Right atrium auricular region (tissue), 2 donors: Measurements from ENCODE around the gene EI24. TPM values are rescaled to one million over a fixed set of nuclear protein-coding genes. Genes with fewer than 3 reads are reported as not detected.

Source experiments
- DNase-seq: peaks from one replicate; pipeline ENCODE4 v3.0.0-alpha.2; 2019; ENCODE audit warnings: low spot score
- H3K27ac ChIP-seq, 2 donors: fragments of 200-600 bp; sonication (generic); 1 replicate in 1 of 2; 2 replicates in 1 of 2; pipeline ENCODE4 v1.5.1; 2016 to 2019
- H3K27me3 ChIP-seq, 2 donors: fragments of 200-600 bp; sonication (generic); one replicate each; pipeline versions ENCODE4 v1.5.1 to v1.6.0; 2017 to 2019
- H3K36me3 ChIP-seq: fragments of 200-600 bp; sonication (generic); one replicate; pipeline ENCODE4 v1.5.1; 2016
- H3K4me1 ChIP-seq, 2 donors: fragments of 200-600 bp; sonication (generic); one replicate each; pipeline versions ENCODE4 v1.5.1 to v1.6.0; 2017 to 2019
- H3K4me3 ChIP-seq, 2 donors: fragments of 200-600 bp; sonication (generic); 1 replicate in 1 of 2; 2 replicates in 1 of 2; pipeline ENCODE4 v1.5.1; 2017 to 2019; ENCODE audit warnings: mild to moderate bottlenecking in 1 of 2, moderate library complexity in 1 of 2
- H3K9me3 ChIP-seq, 2 donors: fragments of 200-600 bp; sonication (generic); one replicate each; pipeline ENCODE4 v1.5.1; 2019
- CTCF ChIP-seq, 2 donors: fragments of 200-600 bp; sonication (generic); IDR thresholded peaks; one replicate each; pipeline ENCODE4 v1.5.1; 2019; ENCODE audit warnings: antibody characterized with exemption in 2 of 2
- total RNA-seq, 2 donors: library from RNA; depleted of rRNA; stranded (reverse); fragments of >200 nt; gene quantifications; one replicate each; pipeline ENCODE4 v1.1.0, GENCODE V29; 2016

EI24 gene
- total RNA-seq, 2 donors from 2014 or later = 69.0 to 71.7 TPM

DNA sequence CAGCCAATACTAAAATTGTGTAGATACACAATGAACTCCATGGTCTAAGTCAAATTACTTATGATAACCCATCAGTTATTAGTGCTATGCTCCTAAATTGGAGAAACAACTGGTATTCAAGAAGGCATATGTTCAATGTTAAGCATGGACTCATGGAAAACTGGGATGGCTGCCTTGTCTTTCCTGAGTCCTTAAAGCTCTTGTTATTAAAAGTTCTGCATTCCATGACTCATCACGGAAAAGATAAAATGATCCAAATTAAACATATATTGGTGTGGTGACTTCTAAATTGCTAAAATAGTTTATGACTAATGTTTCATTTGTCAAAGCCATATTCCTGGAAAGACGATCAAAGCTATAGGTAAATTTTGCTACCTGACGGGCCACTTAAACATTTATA, 9.4 kb upstream of the EI24 start:
- no peaks in the 10 kb centered on the region for H3K9me3 ChIP-seq
- no peaks in the 10 kb centered on the region for H3K27me3 ChIP-seq
- no peak for DNase-seq

GRCh38 chr11:125561924-125562323, 7.4 kb upstream of the EI24 start:
- no peak for TF ChIP-seq CTCF (IDR thresholded peaks at IDR 0.05)
- H3K4me1 ChIP-seq = no peaks in the 10 kb centered on the region
- no peak for DNase-seq
- no peak overlapping the region for H3K4me3 ChIP-seq
- H3K9me3 ChIP-seq = no peaks in the 10 kb centered on the region
- H3K36me3 ChIP-seq = no peaks in the 10 kb centered on the region
- no peak overlapping the region for H3K27ac ChIP-seq
- no peaks in the 10 kb centered on the region for H3K27me3 ChIP-seq

More for the DNA sequence above, 9.4 kb upstream of the EI24 start:
- Histone ChIP-seq H3K4me1 (no peaks in the 10 kb centered on the region), H3K27ac (no peak overlapping the region), H3K4me3 (no peak overlapping the region), H3K36me3 (no peaks in the 10 kb centered on the region)
- TF ChIP-seq CTCF (IDR thresholded peaks at IDR 0.05) = no peak

- no peaks in the 10 kb centered on the region for H3K4me1 ChIP-seq
- H3K4me3 ChIP-seq = no peak overlapping the region
- no peak overlapping the region for H3K27ac ChIP-seq
- no peaks in the 10 kb centered on the region for H3K27me3 ChIP-seq
- no peaks in the 10 kb centered on the region for H3K9me3 ChIP-seq
- H3K36me3 ChIP-seq = no peaks in the 10 kb centered on the region
- no peak for DNase-seq
- TF ChIP-seq CTCF (IDR thresholded peaks at IDR 0.05) = no peak
Observed at GRCh38 chr11:125562430-125562829, 6.8 kb upstream of the EI24 start.

DNA sequence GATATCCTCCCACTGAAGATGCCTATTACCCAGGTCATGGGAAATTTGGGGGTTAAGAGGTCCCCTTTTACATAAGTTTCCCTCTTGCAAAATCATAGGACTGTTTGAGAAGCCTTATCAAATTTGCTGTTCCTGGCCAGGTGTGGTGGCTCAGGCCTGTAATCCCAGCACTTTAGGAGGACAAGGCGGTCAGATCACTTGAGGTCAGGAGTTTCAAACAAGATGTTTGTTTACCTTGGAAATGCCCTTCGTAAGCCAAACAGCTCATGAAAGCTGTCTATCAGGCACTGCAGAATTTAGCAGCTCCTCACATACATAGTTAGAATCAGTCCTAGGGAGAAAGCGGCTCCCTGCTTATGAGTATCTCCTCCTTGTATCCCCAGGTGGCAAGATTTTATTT, 4.9 kb upstream of the EI24 start:
- Histone ChIP-seq H3K36me3 (no peaks in the 10 kb centered on the region), H3K4me1 (no peaks in the 10 kb centered on the region), H3K9me3 (no peaks in the 10 kb centered on the region), H3K27me3 (no peaks in the 10 kb centered on the region), H3K27ac (no peak overlapping the region), H3K4me3 (no peak overlapping the region)
- TF ChIP-seq CTCF (IDR thresholded peaks at IDR 0.05) = no peak
- DNase-seq = no peak

DNA sequence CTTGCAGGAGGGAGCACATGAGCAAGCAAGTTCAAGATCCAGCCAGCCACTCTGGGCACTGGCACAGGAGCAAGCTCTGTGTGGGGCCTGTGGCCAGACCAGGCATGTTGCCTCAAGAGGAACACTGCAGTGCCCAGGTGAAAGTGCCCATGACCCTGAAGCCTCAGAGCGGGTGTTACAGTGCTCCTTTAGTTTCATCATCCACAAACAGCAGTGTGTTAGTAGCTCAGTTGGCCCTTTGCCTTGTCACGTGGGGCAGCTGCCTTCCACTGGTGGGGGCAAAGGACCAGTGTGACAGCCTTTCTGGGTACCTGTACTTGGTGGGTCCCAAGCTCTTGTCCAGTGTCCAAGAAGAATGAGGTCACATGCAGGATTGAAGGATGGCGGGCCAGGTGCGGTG, 3.0 kb upstream of the EI24 start:
- no peak for TF ChIP-seq CTCF (IDR thresholded peaks at IDR 0.05)
- H3K27me3 ChIP-seq = no peaks in the 10 kb centered on the region

GRCh38 chr11:125569915-125570621, 791 bp downstream of the EI24 start:
- TF ChIP-seq CTCF (IDR thresholded peaks at IDR 0.05) = no peak
- no peaks in the 10 kb centered on the region for H3K9me3 ChIP-seq
- peaks cover 27% of the 10 kb centered on the region for H3K36me3 ChIP-seq
- H3K4me1 ChIP-seq = peaks cover 0 to 17% of the 10 kb centered on the region in 2 donors
- DNase-seq = no peak
- H3K27ac ChIP-seq = peak overlapping the region; percentile 76 to 88
- peak overlapping the region; percentile 91 to 96 for H3K4me3 ChIP-seq
- H3K27me3 ChIP-seq = no peaks in the 10 kb centered on the region

More for the DNA sequence above, 3.0 kb upstream of the EI24 start:
- H3K36me3 ChIP-seq = no peaks in the 10 kb centered on the region
- H3K4me3 ChIP-seq = no peak overlapping the region
- peaks cover 0 to 16% of the 10 kb centered on the region in 2 donors for H3K4me1 ChIP-seq
- H3K9me3 ChIP-seq = no peaks in the 10 kb centered on the region
- no peak for DNase-seq
- H3K27ac ChIP-seq = no peak overlapping the region
